Activated gamma-delta T cell treated with anti-CD3 and anti-CD28 coated beads, Interleukin-2, amount 50 U/mL, for 16 hours (primary cell): ENCODE measurements around the gene ERI3.
A peak's percentile ranks its signal among the peaks of the same experiment; 100 is the strongest.

ENCODE experiments used
- DNase-seq: peaks from one replicate; pipeline ENCODE4 v3.0.0-alpha.2; 2020; ENCODE audit warnings: low read depth

ERI3 gene

GRCh38 chr1:44236490-44237272 is 118.4 kb downstream of the ERI3 start:
- no peak for DNase-seq

GRCh38 chr1:44235808-44236207 is 119.2 kb downstream of the ERI3 start:
- no peak for DNase-seq

- DNase-seq, result no peak
These were observed 121.5 kb downstream of the ERI3 start for GRCh38 chr1:44233593-44233992.

DNA sequence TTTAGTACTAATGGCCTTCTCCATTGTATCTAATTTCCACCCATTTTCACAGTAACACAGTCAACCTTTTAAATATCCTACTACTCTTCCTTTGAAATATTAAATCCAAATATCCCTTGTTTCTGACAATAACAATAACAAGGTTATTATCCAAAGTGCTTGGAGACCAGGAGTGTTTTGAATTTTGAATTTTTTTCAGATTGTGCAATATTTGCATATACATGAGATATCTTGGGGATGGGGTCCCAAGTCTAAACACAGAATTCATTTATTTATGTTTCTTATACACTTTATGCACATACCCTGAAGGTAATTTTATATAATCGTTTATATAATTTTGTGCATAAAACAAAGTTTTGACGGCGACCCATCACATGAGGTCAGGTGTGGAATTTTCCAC is 124.3 kb downstream of the ERI3 start:
- no peak for DNase-seq

DNA sequence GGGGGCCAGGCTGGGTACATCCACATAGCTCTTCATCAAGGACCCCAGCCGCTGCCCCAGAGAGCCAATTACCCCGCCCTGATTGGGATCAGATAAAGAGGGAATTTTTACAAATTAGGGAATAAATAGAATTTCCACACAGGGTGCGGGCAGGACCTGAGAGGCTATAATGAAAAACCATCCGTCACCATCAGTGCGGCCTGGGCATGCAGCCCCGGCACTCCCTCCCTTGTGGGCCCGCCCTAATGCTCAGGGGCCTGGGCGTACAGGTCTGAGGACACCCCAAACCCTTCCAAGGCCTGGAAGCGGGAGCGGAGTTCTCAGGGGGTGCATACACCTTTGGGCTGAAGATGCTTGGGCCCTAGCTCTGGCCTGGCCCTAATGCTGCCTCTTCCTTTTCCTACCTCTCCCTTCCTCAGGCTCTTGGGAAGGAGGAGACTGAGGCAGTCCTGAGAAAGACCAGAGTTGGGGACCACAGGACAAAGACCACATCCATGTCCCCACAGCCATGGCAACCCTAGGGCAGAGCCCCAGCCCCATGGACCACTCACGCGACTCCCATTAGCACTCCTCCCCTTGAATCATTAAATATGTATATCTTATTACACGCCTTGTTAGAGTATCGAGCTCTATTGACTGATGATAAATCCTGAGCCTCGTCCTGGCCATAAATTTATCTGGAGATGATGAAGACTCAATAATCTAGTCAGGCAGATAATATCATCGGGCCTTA is 125.5 kb downstream of the ERI3 start:
- no peak for DNase-seq

DNA sequence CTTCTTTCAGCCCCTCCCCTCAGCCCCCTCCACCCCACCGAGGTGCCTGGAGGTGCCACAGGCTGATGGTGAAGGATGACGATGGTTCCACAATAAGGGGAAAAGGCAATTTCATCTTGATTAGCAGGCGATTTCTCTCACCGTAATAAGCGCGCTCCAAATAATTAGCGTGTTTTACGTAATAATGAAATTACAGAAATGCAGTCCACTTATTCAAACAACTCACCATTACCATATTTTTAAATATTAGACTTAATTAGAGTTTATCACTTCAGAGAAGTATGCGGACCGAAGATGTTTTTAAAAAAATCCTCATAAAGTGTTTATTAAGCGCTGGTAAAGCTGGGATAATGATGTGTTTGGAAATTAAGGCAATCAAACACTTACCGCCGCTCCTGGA is 126.8 kb downstream of the ERI3 start:
- no peak for DNase-seq

GRCh38 chr1:44227211-44227610 is 127.8 kb downstream of the ERI3 start:
- DNase-seq, result no peak

GRCh38 chr1:44225761-44226160 is 129.3 kb downstream of the ERI3 start:
- no peak for DNase-seq

- DNase-seq, result no peak
These were observed 131.9 kb downstream of the ERI3 start for GRCh38 chr1:44223187-44223610.

DNA sequence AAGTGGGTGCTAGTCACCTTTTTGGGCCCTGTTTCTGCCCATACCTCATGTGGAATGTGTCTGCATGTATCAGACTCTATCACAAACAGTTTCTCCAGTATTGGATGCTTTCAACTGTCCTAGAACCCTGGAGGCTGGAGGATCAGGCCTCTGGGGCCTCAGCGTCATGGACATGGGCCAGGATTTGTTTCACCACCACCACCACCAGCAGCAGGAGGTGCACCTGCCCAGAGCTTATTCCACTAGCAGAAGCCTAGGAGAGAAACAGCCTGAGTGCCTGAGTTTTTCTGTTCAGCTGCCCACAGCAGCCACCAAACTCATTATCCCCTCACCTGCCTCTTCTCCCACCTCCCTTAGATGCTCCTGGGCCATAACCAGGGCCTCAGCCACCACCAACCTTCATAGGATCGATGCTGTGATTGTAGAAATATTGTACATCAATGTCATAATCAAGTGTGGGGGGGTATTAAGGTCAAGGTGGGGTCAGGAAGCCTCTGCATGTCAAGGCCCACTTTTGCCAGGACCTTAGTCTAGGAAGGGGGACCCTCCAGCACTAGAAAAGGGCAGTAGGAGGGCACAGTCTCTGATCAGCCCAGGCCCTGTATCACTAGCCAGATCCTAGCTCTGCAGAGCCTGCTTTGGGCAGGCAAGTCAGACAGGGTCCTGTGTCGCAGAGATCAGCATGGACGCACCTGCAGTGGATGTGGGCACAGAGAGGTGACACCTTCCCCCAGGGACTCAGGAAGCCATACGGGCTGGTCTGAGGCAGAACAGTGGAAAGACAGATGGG is 132.5 kb downstream of the ERI3 start:
- no peak for DNase-seq

- no peak for DNase-seq
These were observed 133.3 kb downstream of the ERI3 start for GRCh38 chr1:44221769-44222168.

DNA sequence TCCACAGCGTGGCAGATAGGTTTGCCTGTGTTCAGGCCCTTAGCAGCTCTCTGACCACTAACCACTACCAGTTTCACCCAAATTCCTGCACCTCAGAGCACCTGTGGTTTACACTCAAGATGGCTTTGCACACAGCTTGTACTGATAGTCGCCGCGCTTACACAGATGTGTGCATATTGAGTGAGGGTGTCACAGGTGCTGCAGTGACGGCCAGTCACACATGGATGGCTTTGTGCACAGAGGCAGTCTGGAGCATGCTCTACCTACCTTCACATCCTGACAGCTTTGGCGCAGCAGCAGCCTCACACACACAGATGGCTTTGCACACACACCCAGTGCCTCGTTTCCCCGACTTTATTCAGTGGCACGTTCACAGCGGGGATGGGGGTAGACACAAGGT is 134.3 kb downstream of the ERI3 start:
- DNase-seq, result no peak

DNA sequence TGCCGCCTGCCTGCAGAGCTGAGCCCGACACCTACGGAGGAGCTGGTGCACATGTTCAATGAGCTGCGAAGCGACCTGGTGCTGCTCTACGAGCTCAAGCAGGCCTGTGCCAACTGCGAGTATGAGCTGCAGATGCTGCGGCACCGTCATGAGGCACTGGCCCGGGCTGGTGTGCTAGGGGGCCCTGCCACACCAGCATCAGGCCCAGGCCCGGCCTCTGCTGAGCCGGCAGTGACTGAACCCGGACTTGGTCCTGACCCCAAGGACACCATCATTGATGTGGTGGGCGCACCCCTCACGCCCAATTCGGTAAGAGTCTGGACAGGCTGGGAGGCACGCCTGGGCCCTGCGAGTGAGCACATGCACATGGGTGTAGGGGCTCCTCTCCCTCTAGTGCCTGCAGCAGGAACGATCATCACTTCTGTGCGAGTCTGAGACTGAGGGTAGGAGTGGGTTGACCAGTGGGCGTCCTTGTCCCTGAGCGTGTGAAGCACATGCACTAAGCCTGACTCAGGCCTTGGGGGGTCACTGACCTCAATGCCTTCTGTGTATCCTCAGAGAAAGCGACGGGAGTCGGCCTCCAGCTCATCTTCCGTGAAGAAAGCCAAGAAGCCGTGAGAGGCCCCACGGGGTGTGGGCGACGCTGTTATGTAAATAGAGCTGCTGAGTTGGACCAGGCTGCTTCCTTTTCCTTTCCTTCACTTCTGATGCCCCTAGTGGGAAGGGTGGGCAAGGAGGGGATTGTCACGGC is 134.9 kb downstream of the ERI3 start:
- no peak for DNase-seq

DNA sequence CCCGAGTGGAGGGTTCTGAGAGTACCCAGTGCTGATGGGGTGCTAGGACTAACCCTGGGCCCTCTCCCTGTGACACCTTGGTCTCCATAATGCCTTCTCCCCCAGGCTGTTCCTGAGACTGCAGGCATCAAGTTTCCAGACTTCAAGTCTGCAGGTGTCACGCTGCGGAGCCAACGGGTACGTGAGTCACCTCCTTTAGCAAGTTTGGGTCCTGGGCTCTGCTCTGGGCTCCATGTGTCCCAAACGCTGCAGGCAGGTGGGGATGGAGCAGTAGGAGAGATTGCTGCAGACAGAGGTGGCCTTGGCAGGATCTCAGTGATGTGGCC is 135.8 kb downstream of the ERI3 start:
- DNase-seq, result no peak

- DNase-seq, result no peak
These were observed 136.4 kb downstream of the ERI3 start for GRCh38 chr1:44218503-44219300.

GRCh38 chr1:44217809-44218410 is 137.1 kb downstream of the ERI3 start:
- DNase-seq, result peak; percentile 62

- DNase-seq, result peak; percentile 76
These were observed 141.6 kb downstream of the ERI3 start, which contains the start of gene DMAP1 for GRCh38 chr1:44213222-44214112. DMAP1 (plus strand) TSS chr1:44213471; CDS start chr1:44213754, 283 bp downstream.

DNA sequence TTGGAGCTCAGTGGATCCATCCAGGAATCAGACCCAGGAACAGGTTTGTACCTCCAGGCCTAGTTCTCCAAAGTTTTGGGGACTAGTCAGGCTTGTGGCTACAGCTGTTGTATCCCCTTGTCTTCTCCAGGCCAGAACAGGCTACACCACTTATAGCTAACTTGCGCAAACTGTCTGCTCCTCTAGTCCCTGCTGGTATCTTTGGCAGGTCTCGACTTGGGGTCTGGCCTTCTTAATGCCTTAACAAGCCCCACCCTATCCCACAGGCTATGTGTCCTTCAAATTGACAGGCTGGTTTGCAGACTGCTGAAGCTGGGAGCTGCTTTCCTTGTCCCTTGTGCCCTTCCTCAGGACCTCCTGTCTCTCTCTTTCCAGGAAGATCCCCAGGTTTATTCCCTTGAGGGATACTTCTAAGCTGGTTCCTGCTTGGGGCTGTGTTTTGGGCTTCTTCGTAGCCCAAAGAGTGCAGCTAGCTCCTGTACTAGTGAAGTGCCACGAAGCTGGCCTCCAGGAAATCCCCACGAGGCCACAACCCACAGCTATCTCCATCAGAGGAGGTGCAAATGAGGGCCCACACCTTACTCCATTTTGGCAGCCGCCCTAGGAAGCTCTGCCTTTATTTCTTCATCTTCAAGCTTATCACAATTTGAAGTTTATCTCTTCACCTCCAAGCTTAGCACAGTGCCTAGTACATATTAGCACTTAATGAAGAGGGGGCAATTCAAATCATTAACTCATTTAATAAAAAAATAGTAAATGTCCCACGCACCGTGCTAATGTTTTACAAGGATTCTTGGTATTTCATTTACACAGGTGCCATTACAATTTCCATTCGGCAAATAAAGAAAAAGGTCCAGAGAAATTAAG is 142.5 kb downstream of the ERI3 start:
- peak; percentile 12 for DNase-seq

GRCh38 chr1:44210595-44210994 is 144.5 kb downstream of the ERI3 start:
- DNase-seq, result no peak
